Pancreas (tissue), 10 donors: Measurements from ENCODE around the gene KAT7. TPM values are rescaled to one million over a fixed set of nuclear protein-coding genes. Genes with fewer than 3 reads are reported as not detected.
A peak's percentile ranks its signal among the peaks of the same experiment; 100 is the strongest.

Experiments used
- ATAC-seq, 4 donors: fragments of 200-7000 bp; cut with Tn5 transposase; one replicate each; pipeline versions ENCODE4 v1.8.0 to v1.9.1; 2020; ENCODE audit warnings: mild to moderate bottlenecking in 4 of 4, moderate library complexity in 4 of 4
- DNase-seq, 6 donors: peaks; one replicate each; pipeline ENCODE4 v3.0.0-alpha.2; 2020
- FAIRE-seq: peaks from 2 replicates; lab custom pipeline; 2012; peaks lifted over from hg19 to GRCh38; lab: Jason Lieb, UNC
- H3K27ac ChIP-seq, 4 donors: fragments of 200-600 bp; sonication (generic); 1 replicate in 3 of 4; 2 replicates in 1 of 4; pipeline versions ENCODE4 v1.5.0 to v1.8.0; 2020
- H3K27me3 ChIP-seq, 4 donors: fragments of 200-600 bp; one replicate each; pipeline ENCODE4 v1.8.0; 2021
- H3K36me3 ChIP-seq, 3 donors: fragments of 200-600 bp; sonication (generic) in 1 of 3; one replicate each; pipeline versions ENCODE4 v1.5.0 to v1.8.0; 2020 to 2021
- H3K4me1 ChIP-seq, 3 donors: fragments of 200-600 bp; one replicate each; pipeline ENCODE4 v1.8.0; 2021
- H3K4me3 ChIP-seq, 4 donors: fragments of 200-600 bp; sonication (generic) in 2 of 4; one replicate each; pipeline versions ENCODE4 v1.5.0 to v1.8.0; 2020 to 2021
- H3K9me3 ChIP-seq, 4 donors: fragments of 200-600 bp; one replicate each; pipeline ENCODE4 v1.8.0; 2021
- CTCF ChIP-seq, 4 donors: fragments of 200-600 bp; sonication (generic) in 3 of 4; IDR thresholded peaks; one replicate each; pipeline versions ENCODE4 v1.5.0 to v1.8.0; 2021; ENCODE audit warnings: antibody characterized with exemption in 4 of 4
- WGBS, 2 donors: extraction: QIAGEN DNeasy Blood & Tissue Kit; methylation state at CpG; one replicate each; pipeline ENCODE4 v1.1.7; 2013; 5-methylcytosine and 5-hydroxymethylcytosine counted together
- intact Hi-C, 3 donors: fragments of 100-400 bp; cut with DNase I; formaldehyde crosslinking; loops; one replicate each; pipeline versions ENCODE4 v1.11.1 to v1.14.2; 2022
- polyA plus RNA-seq, 2 donors: library from polyadenylated mRNA; stranded (reverse); fragments of 200-250 nt; gene quantifications; one replicate each; pipeline ENCODE4 v1.2.3, GENCODE V29; 2013
- total RNA-seq, 6 donors: library from RNA; stranded (reverse); fragmentation: NEBNext Ultra II Directional in 4 of 6; extraction: Animal tissue kit (Norgen Biotek cat#: 25700) in 4 of 6; gene quantifications; one replicate each; pipeline versions ENCODE4 v1.2.1 to v1.2.4, GENCODE V29; 2021 to 2023
- donor health status: healthy with polysubstance abuse.
- donor health status: DM: no; HTN: no; CAD: no; lungs with moderate emphysema.
- donor health status: DM: no; HTN: no; CAD: no.
- donor health status: control.
- donor health status: control.
- donor health status: Bipolar disorder and iron deficiency.
- donor health status: DM: yes; HTN: yes; CAD: no.
- donor health status: DM: no; HTN: no; CAD: no.
- donor health status: DM: no; HTN: no; CAD: no.
- donor health status: DM: yes; HTN: yes; CAD: no.

Gene KAT7
- total and polyA plus RNA-seq, 8 donors, result 3.5 to 31.5 (median 19.1) TPM

- DNase-seq (no peak), FAIRE-seq (no peak), ATAC-seq (no peak)
- Histone ChIP-seq H3K9me3 (no peaks in the 10 kb centered on the region), H3K27me3 (no peaks in the 10 kb centered on the region), H3K27ac (no peak overlapping the region), H3K36me3 (no peaks in the 10 kb centered on the region), H3K4me3 (no peak overlapping the region), H3K4me1 (no peaks in the 10 kb centered on the region)
- intact Hi-C loops, result no loop called here
- WGBS, 2 donors, result 53 to 62% methylated on average over 6 of the region's 6 CpGs
- TF ChIP-seq CTCF (IDR thresholded peaks at IDR 0.05), result no peak
These were observed 85.0 kb downstream of the KAT7 start for GRCh38 chr17:49873466-49873865.

- H3K27ac ChIP-seq, result no peak overlapping the region
- 59 to 64% methylated on average over 3 of the region's 3 CpGs for WGBS, 2 donors
- H3K4me3 ChIP-seq, result no peak overlapping the region
- intact Hi-C loops, result no loop called here
- H3K9me3 ChIP-seq, result no peaks in the 10 kb centered on the region
- no peak for TF ChIP-seq CTCF (IDR thresholded peaks at IDR 0.05)
- no peaks in the 10 kb centered on the region for H3K27me3 ChIP-seq
- ATAC-seq, result no peak
- H3K36me3 ChIP-seq, result no peaks in the 10 kb centered on the region
- peak in 1 of 6 donors; percentile 23 for DNase-seq
- H3K4me1 ChIP-seq, result no peaks in the 10 kb centered on the region
- no peak for FAIRE-seq
These were observed 85.4 kb downstream of the KAT7 start for GRCh38 chr17:49873926-49874325.

GRCh38 chr17:49874911-49875310, 86.4 kb downstream of the KAT7 start:
- H3K27me3 ChIP-seq, result peaks cover 0 to 4% (median 0%) of the 10 kb centered on the region in 4 donors
- DNase-seq (no peak), ATAC-seq (no peak), FAIRE-seq (no peak)
- no peak for TF ChIP-seq CTCF (IDR thresholded peaks at IDR 0.05)
- intact Hi-C loops, result loop anchor here in 1 of 3 donors (5.0 kb wide), 1 partner anchor 122 kb away; the partner anchor contains the start of gene DLX3
- 67 to 85% methylated on average over 2 of the region's 2 CpGs for WGBS, 2 donors
- H3K36me3 ChIP-seq, result no peaks in the 10 kb centered on the region
- H3K27ac ChIP-seq, result no peak overlapping the region
- no peak overlapping the region for H3K4me3 ChIP-seq
- H3K9me3 ChIP-seq, result no peaks in the 10 kb centered on the region
- no peaks in the 10 kb centered on the region for H3K4me1 ChIP-seq

GRCh38 chr17:49875685-49876084, 87.2 kb downstream of the KAT7 start:
- Histone ChIP-seq H3K4me1 (peaks cover 0 to 3% (median 0%) of the 10 kb centered on the region in 3 donors), H3K9me3 (no peaks in the 10 kb centered on the region), H3K27ac (no peak overlapping the region), H3K27me3 (peaks cover 0 to 8% (median 0%) of the 10 kb centered on the region in 4 donors), H3K36me3 (no peaks in the 10 kb centered on the region), H3K4me3 (no peak overlapping the region)
- WGBS, 2 donors, result 55 to 71% methylated on average over 7 to 9 of the region's 9 CpGs
- TF ChIP-seq CTCF (IDR thresholded peaks at IDR 0.05), result no peak
- intact Hi-C loops, result loop anchor here in 1 of 3 donors (5.0 kb wide), 1 partner anchor 122 kb away; the partner anchor contains the start of gene DLX3
- DNase-seq (peak in 1 of 6 donors; percentile 35), ATAC-seq (no peak), FAIRE-seq (no peak)
